GM21423 (cell line): ENCODE data around the gene EDEM2.
"Not testable (repeated sequence)": the region's sequence is repeated elsewhere in the genome, so short reads cannot be mapped to it uniquely, and the experiment has no call there.

Source experiments
- ATAC-seq: cut with Tn5 transposase; IDR thresholded peaks from one replicate; pipeline ENCODE4 v1.9.1; 2021; ENCODE audit warnings: mild to moderate bottlenecking, moderate library complexity; ENCODE audit not compliant: unreplicated experiment

The EDEM2 gene

GRCh38 chr20:35171753-35172433 lies 24.8 kb upstream of the EDEM2 start, which contains the start of gene PROCR:
TSS of gene PROCR (plus strand) at chr20:35172072. CDS start at chr20:35172155, 83 bp downstream.
- no peak for ATAC-seq

- ATAC-seq = no peak
These were observed 24.3 kb upstream of the EDEM2 start for GRCh38 chr20:35171438-35171752.

GRCh38 chr20:35168701-35169409 lies 21.7 kb upstream of the EDEM2 start:
- ATAC-seq = not testable (repeated sequence)

GRCh38 chr20:35167787-35168186 lies 20.7 kb upstream of the EDEM2 start:
- ATAC-seq = no peak

- no peak for ATAC-seq
These were observed 19.2 kb upstream of the EDEM2 start for GRCh38 chr20:35166242-35166830.

- no peak for ATAC-seq
These were observed 18.4 kb upstream of the EDEM2 start for GRCh38 chr20:35165221-35166185.

- ATAC-seq = not testable (repeated sequence)
These were observed 17.4 kb upstream of the EDEM2 start for GRCh38 chr20:35164531-35164930.

GRCh38 chr20:35160341-35160740 lies 13.2 kb upstream of the EDEM2 start:
- not testable (repeated sequence) for ATAC-seq

- no peak for ATAC-seq
These were observed 9.8 kb upstream of the EDEM2 start for GRCh38 chr20:35156978-35157377.

GRCh38 chr20:35155936-35156335 lies 8.8 kb upstream of the EDEM2 start:
- no peak for ATAC-seq

- no peak for ATAC-seq
These were observed 4.6 kb upstream of the EDEM2 start for GRCh38 chr20:35151736-35152135.

- ATAC-seq = no peak
These were observed 3.9 kb upstream of the EDEM2 start for GRCh38 chr20:35150846-35151579.

- ATAC-seq = not testable (repeated sequence)
These were observed 487 bp upstream of the EDEM2 start for GRCh38 chr20:35147575-35148071.

- ATAC-seq = peak; percentile 3
These were observed 727 bp downstream of the EDEM2 start for GRCh38 chr20:35146299-35146919.

- no peak for ATAC-seq
These were observed 2.0 kb downstream of the EDEM2 start for GRCh38 chr20:35145141-35145564.

- ATAC-seq = no peak
These were observed 2.4 kb downstream of the EDEM2 start for GRCh38 chr20:35144694-35145093.

- ATAC-seq = no peak
These were observed 11.1 kb downstream of the EDEM2 start for GRCh38 chr20:35135867-35136586.

GRCh38 chr20:35134880-35135279 lies 12.3 kb downstream of the EDEM2 start:
- ATAC-seq = no peak

- ATAC-seq = no peak
These were observed 12.7 kb downstream of the EDEM2 start for GRCh38 chr20:35134472-35134871.
